NB4 (cell line): Measurements from ENCODE around the gene OCSTAMP.

ENCODE experiments used
- CTCF ChIP-seq: IDR thresholded peaks from one replicate; pipeline ENCODE4 v1.5.1; 2012; ENCODE audit warnings: low read depth, low read length
- MAX ChIP-seq: IDR thresholded peaks from 2 replicates; pipeline ENCODE4 v1.6.1; 2011; ENCODE audit warnings: low read depth, low read length
- POLR2A ChIP-seq: IDR thresholded peaks from 2 replicates; pipeline ENCODE4 v1.6.1; 2011; ENCODE audit warnings: mild to moderate bottlenecking; ENCODE audit not compliant: insufficient read length; ENCODE audit errors: extremely low read depth

GRCh38 chr20:46559001-46559400 is 8.5 kb upstream of the OCSTAMP start:
- TF ChIP-seq CTCF: no peak
- no peak for TF ChIP-seq POLR2A
- TF ChIP-seq MAX: no peak
